Measurements from ENCODE around the gene USP9X. TPM values are rescaled to one million over a fixed set of nuclear protein-coding genes. Genes with fewer than 3 reads are reported as not detected.
"Not testable (repeated sequence)": the region's sequence is repeated elsewhere in the genome, so short reads cannot be mapped to it uniquely, and the experiment has no call there.

Gene USP9X
- total RNA-seq, 1 donor from 2014 or later = 23.7 TPM

DNA sequence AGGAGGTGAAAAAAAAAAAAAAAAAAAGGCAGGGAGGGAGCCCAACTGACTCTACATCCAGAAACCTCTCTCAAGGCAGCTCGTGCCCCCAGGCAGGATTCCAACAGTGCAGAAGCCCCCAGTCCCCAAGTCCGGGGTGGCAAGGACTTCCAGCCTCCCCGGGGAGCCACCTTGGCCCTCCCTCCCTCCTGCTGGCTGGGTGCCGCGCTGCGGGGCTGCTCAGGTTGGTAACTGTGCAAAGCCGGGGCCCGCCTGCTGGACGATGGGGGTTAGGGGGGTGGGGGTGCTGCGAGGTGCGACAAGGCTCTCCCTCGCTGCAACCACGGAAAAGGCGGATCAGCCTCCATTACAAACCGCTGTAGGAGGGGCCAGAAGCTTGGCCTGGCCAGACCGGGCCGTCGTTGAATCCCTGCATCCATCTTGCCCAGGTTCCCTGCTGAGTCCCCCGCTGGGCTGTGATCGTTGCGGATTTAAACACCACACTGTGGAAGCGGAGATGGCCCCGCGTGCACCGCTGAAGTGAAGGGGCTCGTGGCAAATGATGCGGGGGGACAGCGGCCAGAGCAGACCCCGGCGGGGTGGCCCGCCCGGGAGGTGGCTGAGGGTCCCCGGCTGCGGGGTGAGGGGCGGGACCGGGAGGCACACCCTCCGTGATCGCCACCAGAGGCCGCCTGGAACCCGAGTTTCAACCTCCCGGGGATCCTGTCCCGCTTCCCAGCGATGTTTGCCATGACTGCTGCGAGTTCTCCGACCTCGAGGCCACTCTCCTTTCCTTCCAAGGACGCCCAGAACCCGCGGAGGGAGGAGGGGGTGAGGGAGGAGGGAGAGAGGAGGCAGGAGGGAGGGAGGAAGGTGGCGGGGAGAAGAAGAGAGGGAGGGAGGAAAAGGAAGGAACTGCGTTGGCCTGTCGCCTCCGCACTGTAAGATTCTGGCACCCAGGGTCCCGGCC is 190.7 kb downstream of the USP9X start:
- TF ChIP-seq, protein P1, sequence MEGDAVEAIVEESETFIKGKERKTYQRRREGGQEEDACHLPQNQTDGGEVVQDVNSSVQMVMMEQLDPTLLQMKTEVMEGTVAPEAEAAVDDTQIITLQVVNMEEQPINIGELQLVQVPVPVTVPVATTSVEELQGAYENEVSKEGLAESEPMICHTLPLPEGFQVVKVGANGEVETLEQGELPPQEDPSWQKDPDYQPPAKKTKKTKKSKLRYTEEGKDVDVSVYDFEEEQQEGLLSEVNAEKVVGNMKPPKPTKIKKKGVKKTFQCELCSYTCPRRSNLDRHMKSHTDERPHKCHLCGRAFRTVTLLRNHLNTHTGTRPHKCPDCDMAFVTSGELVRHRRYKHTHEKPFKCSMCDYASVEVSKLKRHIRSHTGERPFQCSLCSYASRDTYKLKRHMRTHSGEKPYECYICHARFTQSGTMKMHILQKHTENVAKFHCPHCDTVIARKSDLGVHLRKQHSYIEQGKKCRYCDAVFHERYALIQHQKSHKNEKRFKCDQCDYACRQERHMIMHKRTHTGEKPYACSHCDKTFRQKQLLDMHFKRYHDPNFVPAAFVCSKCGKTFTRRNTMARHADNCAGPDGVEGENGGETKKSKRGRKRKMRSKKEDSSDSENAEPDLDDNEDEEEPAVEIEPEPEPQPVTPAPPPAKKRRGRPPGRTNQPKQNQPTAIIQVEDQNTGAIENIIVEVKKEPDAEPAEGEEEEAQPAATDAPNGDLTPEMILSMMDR (IDR thresholded peaks at IDR 0.05) = peak; percentile 9 to 50 (median 23)
- Histone ChIP-seq H3K9me3 (no peaks in the 10 kb centered on the region), H3K36me3 (no peaks in the 10 kb centered on the region), H3K4me1 (peaks cover 0 to 7% of the 10 kb centered on the region in 2 donors), H3K27me3 (no peaks in the 10 kb centered on the region), H3K27ac (peak overlapping the region; percentile 5 to 52), H3K4me3 (peak overlapping the region; percentile 41 to 69)
- intact Hi-C loops (cut with DNase I) = loop anchor here (5.0 to 10.0 kb wide), 3 partner anchors 56 to 489 kb away; partner anchors contain the start of gene DDX3X
- peak in 1 of 2 donors; percentile 70 for DNase-seq (ENCODE audit: low spot score in 2 of 2)

DNA sequence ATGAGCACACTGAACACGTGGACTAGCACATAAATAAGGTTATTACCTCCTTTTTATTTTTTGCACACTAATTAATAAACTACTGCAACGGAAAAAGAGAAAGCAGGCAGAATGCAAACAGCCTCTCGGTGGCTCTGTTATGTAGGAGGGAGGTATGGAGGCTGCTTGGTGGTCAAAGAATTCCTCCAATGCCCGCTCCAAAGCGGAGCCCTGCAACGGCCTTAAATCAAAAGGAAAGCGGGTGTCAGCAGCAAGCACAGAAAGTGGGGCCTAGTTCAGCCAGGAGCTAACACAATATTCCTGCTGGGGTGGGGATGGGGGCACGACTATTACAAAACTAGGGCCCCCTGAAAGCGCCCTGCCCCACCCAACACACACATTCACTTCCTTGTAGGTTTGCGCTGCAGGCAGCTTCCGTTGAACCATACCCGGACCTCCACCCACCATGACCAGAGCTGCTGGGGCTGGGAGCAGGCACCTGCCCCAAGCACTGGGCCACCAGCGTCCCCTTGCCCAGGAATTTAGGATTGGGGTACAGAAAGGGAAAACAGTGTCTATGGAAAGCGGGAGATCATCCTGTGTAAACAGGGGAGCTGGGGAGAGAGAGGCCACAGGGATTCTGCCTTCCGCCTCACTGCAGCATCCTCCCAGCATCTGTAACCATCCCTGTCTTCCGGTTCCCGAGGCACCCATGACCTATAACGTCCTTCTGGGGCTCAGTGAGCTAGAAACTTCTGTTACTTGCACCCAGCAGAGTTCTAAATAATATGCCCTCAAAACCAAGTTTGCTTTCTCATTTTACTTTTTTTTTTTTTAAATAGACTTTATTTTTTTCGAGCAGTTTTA is 191.6 kb downstream of the USP9X start:
- DNase-seq (ENCODE audit: low spot score in 2 of 2) = no peak
- Histone ChIP-seq H3K4me1 (peaks cover 0 to 7% of the 10 kb centered on the region in 2 donors), H3K27ac (peak overlapping the region in 1 of 2 donors; percentile 52), H3K27me3 (no peaks in the 10 kb centered on the region), H3K4me3 (peak overlapping the region; percentile 41 to 69), H3K36me3 (no peaks in the 10 kb centered on the region), H3K9me3 (no peaks in the 10 kb centered on the region)
- intact Hi-C loops (cut with DNase I) = loop anchor here (5.0 to 10.0 kb wide), 3 partner anchors 55 to 488 kb away; partner anchors contain the start of gene DDX3X
- TF ChIP-seq, protein P1 (IDR thresholded peaks at IDR 0.05) = no peak

DNA sequence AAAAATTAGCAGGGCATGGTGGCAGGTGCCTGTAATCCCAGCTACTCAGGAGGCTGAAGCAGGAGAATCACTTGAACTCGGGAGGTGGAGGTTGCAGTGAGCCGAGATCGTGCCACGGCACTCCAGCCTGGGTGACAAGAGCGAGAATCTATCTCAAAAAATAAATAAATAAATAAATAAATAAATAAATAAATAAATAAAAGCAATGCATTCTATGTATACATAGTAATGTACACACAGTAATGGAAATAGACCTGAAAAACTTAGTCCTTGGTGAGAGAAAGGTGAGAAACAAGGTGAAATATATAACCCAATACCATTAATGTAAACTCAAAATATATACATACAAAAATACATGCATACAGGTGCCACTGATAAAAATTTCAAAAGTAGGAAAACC is 197.1 kb downstream of the USP9X start:
- H3K4me1 ChIP-seq; intact Hi-C loops (cut with DNase I): not testable (repeated sequence)

DNA sequence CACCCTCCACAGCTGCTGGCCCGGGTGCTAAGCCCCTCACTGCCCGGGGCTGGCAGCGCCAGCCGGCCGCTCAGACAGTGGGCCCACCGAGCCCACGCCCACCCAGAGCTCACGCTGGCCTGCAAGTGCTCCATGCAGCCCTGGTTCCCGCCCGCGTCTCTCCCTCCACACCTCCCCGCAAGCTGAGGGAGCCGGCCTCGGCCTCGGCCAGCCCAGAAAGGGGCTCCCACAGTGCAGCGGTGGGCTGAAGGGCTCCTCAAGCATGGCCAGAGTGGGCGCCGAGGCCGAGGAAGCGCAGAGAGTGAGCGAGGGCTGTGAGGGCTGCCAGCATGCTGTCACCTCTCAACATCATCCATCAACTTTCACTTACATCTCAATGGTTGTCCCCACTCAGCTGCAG is 200.7 kb downstream of the USP9X start:
- H3K36me3 ChIP-seq; H3K4me3 ChIP-seq; H3K9me3 ChIP-seq; intact Hi-C loops (cut with DNase I); DNase-seq (ENCODE audit: low spot score in 2 of 2); H3K27me3 ChIP-seq; H3K27ac ChIP-seq; H3K4me1 ChIP-seq: not testable (repeated sequence)

More for the DNA sequence above, 197.1 kb downstream of the USP9X start:
- H3K9me3 ChIP-seq; H3K36me3 ChIP-seq; H3K27me3 ChIP-seq; H3K27ac ChIP-seq; DNase-seq (ENCODE audit: low spot score in 2 of 2); H3K4me3 ChIP-seq: not testable (repeated sequence)

Other genes with a start within 250 kb of the USP9X start
- gene DDX3X, start 248.7 kb downstream of the USP9X start, total RNA-seq = 89.3 TPM